Osteocyte (in vitro differentiated cells): ENCODE data around the gene DPP10. TPM values are rescaled to one million over a fixed set of nuclear protein-coding genes. Genes with fewer than 3 reads are reported as not detected.

Source experiments
- DNase-seq: peaks from one replicate; pipeline ENCODE4 v3.0.0; 2021; ENCODE audit warnings: mixed read lengths; ENCODE audit not compliant: unreplicated experiment; ENCODE audit errors: extremely low spot score
- H3K27ac Mint-ChIP-seq: one replicate; pipeline ENCODE4 v1.8.0; 2021; ENCODE audit warnings: mild to moderate bottlenecking, mixed read lengths; ENCODE audit not compliant: unreplicated experiment
- H3K27me3 Mint-ChIP-seq: one replicate; pipeline ENCODE4 v1.8.0; 2021; ENCODE audit warnings: mixed read lengths; ENCODE audit not compliant: unreplicated experiment
- H3K36me3 Mint-ChIP-seq: one replicate; pipeline ENCODE4 v1.8.0; 2021; ENCODE audit warnings: mixed read lengths; ENCODE audit not compliant: unreplicated experiment
- H3K4me1 Mint-ChIP-seq: one replicate; pipeline ENCODE4 v1.8.0; 2021; ENCODE audit warnings: mixed read lengths; ENCODE audit not compliant: unreplicated experiment
- H3K4me3 Mint-ChIP-seq: one replicate; pipeline ENCODE4 v1.8.0; 2021; ENCODE audit warnings: mild to moderate bottlenecking, moderate library complexity, mixed read lengths; ENCODE audit not compliant: unreplicated experiment
- H3K9me3 Mint-ChIP-seq: one replicate; pipeline ENCODE4 v1.8.0; 2021; ENCODE audit warnings: mixed read lengths; ENCODE audit not compliant: unreplicated experiment
- total RNA-seq: library from RNA; stranded (reverse); gene quantifications from 2 replicates; pipeline ENCODE4 v1.2.1, GENCODE V29; 2021
- TF ChIP-seq, protein P1 (sequence below): fragments of 200-600 bp; sonication (generic); IDR thresholded peaks from 2 replicates; pipeline ENCODE4 v1.5.0; 2021; ENCODE audit warnings: antibody characterized with exemption, mild to moderate bottlenecking, moderate library complexity

Gene DPP10
- total RNA-seq, 1 donor from 2014 or later: not detected

GRCh38 chr2:115573756-115574155, 1131.3 kb downstream of the DPP10 start:
- no peaks in the 10 kb centered on the region for H3K36me3 Mint-ChIP-seq
- TF ChIP-seq, protein P1, sequence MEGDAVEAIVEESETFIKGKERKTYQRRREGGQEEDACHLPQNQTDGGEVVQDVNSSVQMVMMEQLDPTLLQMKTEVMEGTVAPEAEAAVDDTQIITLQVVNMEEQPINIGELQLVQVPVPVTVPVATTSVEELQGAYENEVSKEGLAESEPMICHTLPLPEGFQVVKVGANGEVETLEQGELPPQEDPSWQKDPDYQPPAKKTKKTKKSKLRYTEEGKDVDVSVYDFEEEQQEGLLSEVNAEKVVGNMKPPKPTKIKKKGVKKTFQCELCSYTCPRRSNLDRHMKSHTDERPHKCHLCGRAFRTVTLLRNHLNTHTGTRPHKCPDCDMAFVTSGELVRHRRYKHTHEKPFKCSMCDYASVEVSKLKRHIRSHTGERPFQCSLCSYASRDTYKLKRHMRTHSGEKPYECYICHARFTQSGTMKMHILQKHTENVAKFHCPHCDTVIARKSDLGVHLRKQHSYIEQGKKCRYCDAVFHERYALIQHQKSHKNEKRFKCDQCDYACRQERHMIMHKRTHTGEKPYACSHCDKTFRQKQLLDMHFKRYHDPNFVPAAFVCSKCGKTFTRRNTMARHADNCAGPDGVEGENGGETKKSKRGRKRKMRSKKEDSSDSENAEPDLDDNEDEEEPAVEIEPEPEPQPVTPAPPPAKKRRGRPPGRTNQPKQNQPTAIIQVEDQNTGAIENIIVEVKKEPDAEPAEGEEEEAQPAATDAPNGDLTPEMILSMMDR: no peak
- H3K4me1 Mint-ChIP-seq: no peaks in the 10 kb centered on the region
- H3K27me3 Mint-ChIP-seq: no peaks in the 10 kb centered on the region
- no peak for DNase-seq
- no peak overlapping the region for H3K4me3 Mint-ChIP-seq
- peaks cover 13% of the 10 kb centered on the region for H3K9me3 Mint-ChIP-seq
- no peak overlapping the region for H3K27ac Mint-ChIP-seq

GRCh38 chr2:115574667-115575066, 1132.2 kb downstream of the DPP10 start:
- Mint-ChIP-seq H3K9me3 (peaks cover 13% of the 10 kb centered on the region), H3K27me3 (no peaks in the 10 kb centered on the region)
- TF ChIP-seq, protein P1: no peak

GRCh38 chr2:115580784-115581183, 1138.3 kb downstream of the DPP10 start:
- Mint-ChIP-seq H3K9me3 (peaks cover 38% of the 10 kb centered on the region), H3K27me3 (no peaks in the 10 kb centered on the region), H3K4me3 (no peak overlapping the region), H3K4me1 (no peaks in the 10 kb centered on the region), H3K36me3 (no peaks in the 10 kb centered on the region), H3K27ac (no peak overlapping the region)
- TF ChIP-seq, protein P1: no peak
- no peak for DNase-seq

More at GRCh38 chr2:115574667-115575066, 1132.2 kb downstream of the DPP10 start:
- Mint-ChIP-seq H3K4me3 (no peak overlapping the region), H3K36me3 (no peaks in the 10 kb centered on the region), H3K4me1 (no peaks in the 10 kb centered on the region), H3K27ac (no peak overlapping the region)
- no peak for DNase-seq

- Mint-ChIP-seq H3K4me1 (no peaks in the 10 kb centered on the region), H3K27ac (no peak overlapping the region), H3K36me3 (no peaks in the 10 kb centered on the region), H3K4me3 (no peak overlapping the region), H3K9me3 (peaks cover 48% of the 10 kb centered on the region), H3K27me3 (no peaks in the 10 kb centered on the region)
- TF ChIP-seq, protein P1: no peak
- DNase-seq: no peak
These were observed 1142.1 kb downstream of the DPP10 start for GRCh38 chr2:115584507-115584906.

DNA sequence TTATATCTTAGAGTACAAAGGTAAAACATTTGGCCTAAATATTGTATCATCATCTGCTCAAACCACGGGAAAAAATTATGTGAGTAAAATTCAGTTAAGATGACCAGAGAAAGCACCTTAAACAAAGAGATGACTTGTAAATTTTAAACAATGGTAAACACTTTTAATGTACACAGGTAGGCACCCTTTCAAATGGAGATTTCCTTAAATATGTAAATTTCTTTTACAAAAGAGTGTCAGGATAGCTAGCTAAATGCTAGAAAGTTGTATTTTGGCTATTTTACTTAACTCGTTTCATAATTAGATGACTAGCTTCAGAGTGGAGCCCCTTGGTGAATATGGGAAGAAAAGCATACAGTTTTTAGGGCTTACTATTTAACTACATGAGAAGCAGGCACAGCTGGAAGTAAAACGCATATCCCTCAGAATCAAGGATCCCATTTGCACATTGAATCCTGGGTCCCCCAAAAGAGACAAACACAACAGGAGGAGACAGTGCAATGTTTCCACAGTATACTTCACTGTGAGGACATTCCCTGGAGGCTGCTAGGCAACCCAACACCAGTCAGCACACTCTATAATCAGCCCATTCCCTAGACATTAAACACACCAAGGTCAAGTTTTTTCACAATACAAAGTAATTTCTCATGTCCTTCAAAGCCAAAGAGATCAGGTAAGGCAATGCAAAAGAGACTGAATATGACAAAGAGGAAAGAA, 1154.4 kb downstream of the DPP10 start:
- no peak for DNase-seq
- Mint-ChIP-seq H3K27me3 (no peaks in the 10 kb centered on the region), H3K9me3 (peaks cover 21% of the 10 kb centered on the region), H3K4me3 (no peak overlapping the region), H3K4me1 (no peaks in the 10 kb centered on the region), H3K36me3 (no peaks in the 10 kb centered on the region), H3K27ac (no peak overlapping the region)
- TF ChIP-seq, protein P1: no peak
